ENCODE measurements around the gene NPAS3. TPM values are rescaled to one million over a fixed set of nuclear protein-coding genes. Genes with fewer than 3 reads are reported as not detected.
"Not testable (repeated sequence)": the region's sequence is repeated elsewhere in the genome, so short reads cannot be mapped to it uniquely, and the experiment has no call there.

Gene NPAS3
- total RNA-seq, 4 donors from 2014 or later, result 4.0 to 12.2 (median 5.6) TPM

DNA sequence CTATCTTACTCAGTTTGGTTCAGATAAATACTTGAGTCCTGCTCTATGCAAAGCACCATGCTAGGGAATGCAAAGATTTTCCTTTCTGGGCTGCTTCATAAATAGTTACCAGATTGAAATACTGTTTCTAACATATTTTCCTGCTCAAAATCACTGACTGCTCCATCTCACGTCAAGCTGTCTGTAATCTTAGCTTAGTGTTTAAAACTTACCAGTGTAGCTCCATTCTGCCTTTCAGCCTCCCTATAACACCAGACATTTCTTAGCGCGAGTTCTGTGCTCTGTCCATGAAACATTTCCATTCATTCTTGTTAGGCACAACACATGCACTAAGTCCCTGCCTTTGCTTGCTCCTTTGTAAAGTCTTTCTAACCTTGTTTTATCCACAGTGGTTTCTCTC is 129.4 kb downstream of the NPAS3 start:
- H3K27me3 ChIP-seq, result no peaks in the 10 kb centered on the region
- H3K36me3 ChIP-seq, result no peaks in the 10 kb centered on the region
- intact Hi-C loops (cut with DNase I), result no loop called here
- no peak overlapping the region for H3K4me3 ChIP-seq (replicated peaks in 1 of 3)
- H3K9me3 ChIP-seq, result no peaks in the 10 kb centered on the region
- TF ChIP-seq POLR2A (IDR thresholded peaks at IDR 0.05), result no peak
- no peaks in the 10 kb centered on the region for H3K4me1 ChIP-seq
- 92 to 96% methylated on average over 3 of the region's 3 CpGs for WGBS, 2 donors
- no peak overlapping the region for H3K27ac ChIP-seq
- DNase-seq, result no peak

DNA sequence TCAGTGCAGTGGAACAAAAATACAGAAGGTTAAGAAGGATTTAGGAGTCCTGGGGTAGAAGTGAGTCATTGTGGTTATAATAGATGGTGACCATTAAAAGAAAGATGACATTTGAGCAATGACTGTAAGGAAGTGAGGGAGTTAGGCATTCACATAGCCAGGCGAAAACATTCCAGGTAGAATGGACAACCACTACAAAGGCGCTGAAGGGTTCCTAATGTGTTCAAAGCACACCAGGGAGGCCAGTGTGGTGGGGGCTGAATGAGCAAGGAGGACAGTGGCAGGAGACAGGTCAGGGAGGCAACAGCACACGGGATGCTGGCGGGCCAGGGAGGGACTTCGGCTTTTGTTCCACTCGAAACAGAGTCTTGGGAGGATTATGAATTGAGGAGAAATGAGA is 129.9 kb downstream of the NPAS3 start:
- no peak for DNase-seq
- no peaks in the 10 kb centered on the region for H3K4me1 ChIP-seq
- 93 to 94% methylated on average over 6 of the region's 6 CpGs for WGBS, 2 donors
- no peak overlapping the region for H3K27ac ChIP-seq
- no peak for TF ChIP-seq POLR2A (IDR thresholded peaks at IDR 0.05)
- no peak for TF ChIP-seq CTCF (IDR thresholded peaks at IDR 0.05)
- no peak overlapping the region for H3K4me3 ChIP-seq (replicated peaks in 1 of 3)
- no peaks in the 10 kb centered on the region for H3K27me3 ChIP-seq
- no peaks in the 10 kb centered on the region for H3K9me3 ChIP-seq
- intact Hi-C loops (cut with DNase I), result no loop called here
- H3K36me3 ChIP-seq, result no peaks in the 10 kb centered on the region

DNA sequence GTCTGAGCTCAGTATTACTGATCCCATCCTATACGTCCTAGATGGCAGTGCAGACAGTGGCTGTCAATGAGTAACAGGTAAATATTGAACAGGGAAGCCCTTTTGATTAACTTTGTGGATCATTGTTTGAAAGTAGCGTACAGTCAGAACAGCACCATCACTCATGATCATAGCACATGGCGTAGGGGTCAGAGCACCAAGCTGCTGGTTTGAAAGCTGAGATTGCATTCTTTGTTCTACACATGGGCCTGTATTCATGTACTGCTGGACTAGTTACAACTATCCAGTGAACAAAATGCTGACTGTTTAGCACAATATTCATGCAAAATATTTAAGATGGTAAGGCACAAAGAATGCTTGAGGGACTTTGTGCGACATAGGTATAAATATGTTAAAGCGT is 131.8 kb downstream of the NPAS3 start:
- Histone ChIP-seq H3K4me3 (replicated peaks in 1 of 3) (no peak overlapping the region), H3K27me3 (no peaks in the 10 kb centered on the region), H3K36me3 (no peaks in the 10 kb centered on the region), H3K4me1 (no peaks in the 10 kb centered on the region), H3K27ac (no peak overlapping the region), H3K9me3 (no peaks in the 10 kb centered on the region)
- 96 to 99% methylated on average over 5 of the region's 5 CpGs for WGBS, 2 donors
- no peak for TF ChIP-seq CTCF (IDR thresholded peaks at IDR 0.05)
- TF ChIP-seq POLR2A (IDR thresholded peaks at IDR 0.05), result no peak
- intact Hi-C loops (cut with DNase I), result no loop called here
- no peak for DNase-seq

- Histone ChIP-seq H3K27ac (no peak overlapping the region), H3K36me3 (no peaks in the 10 kb centered on the region), H3K4me3 (replicated peaks in 1 of 3) (no peak overlapping the region), H3K4me1 (no peaks in the 10 kb centered on the region), H3K9me3 (no peaks in the 10 kb centered on the region), H3K27me3 (no peaks in the 10 kb centered on the region)
- no peak for DNase-seq
- intact Hi-C loops (cut with DNase I), result no loop called here
- WGBS, 2 donors, result 89 to 91% methylated on average over 1 of the region's 1 CpG
- TF ChIP-seq POLR2A (IDR thresholded peaks at IDR 0.05), result no peak
- no peak for TF ChIP-seq CTCF (IDR thresholded peaks at IDR 0.05)
Measured at GRCh38 chr14:33073023-33073422, 134.3 kb downstream of the NPAS3 start.

- intact Hi-C loops (cut with DNase I), result no loop called here
- H3K4me1 ChIP-seq, result peaks cover 5 to 8% of the 10 kb centered on the region in 2 donors
- no peaks in the 10 kb centered on the region for H3K36me3 ChIP-seq
- TF ChIP-seq POLR2A (IDR thresholded peaks at IDR 0.05) (no peak), CTCF (IDR thresholded peaks at IDR 0.05) (no peak)
- peak in 1 of 2 donors; percentile 5 for DNase-seq
- H3K4me3 ChIP-seq (replicated peaks in 1 of 3), result no peak overlapping the region
- WGBS, 2 donors, result 12 to 13% methylated on average over 1 of the region's 1 CpG
- H3K27me3 ChIP-seq, result no peaks in the 10 kb centered on the region
- H3K27ac ChIP-seq, result no peak overlapping the region
- H3K9me3 ChIP-seq, result no peaks in the 10 kb centered on the region
Measured at GRCh38 chr14:33081259-33081658, 142.6 kb downstream of the NPAS3 start.

DNA sequence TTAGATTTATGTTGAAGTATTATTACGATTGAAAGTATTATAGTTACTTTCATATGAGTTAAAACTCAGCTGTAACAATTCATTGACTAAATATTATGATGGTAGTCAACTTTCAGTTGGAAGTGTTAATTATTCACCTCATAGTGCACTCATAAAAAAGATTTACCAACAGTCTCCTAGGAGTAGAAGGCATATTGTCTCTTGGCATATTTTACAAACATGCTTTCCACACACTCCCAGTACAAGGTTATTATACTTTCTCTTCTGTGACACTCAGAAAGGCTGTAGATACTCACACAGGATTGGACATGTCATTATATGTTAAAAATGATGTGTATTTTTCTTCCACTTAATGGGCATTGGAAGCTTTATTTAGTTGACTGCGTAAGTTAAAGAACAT is 147.1 kb downstream of the NPAS3 start:
- H3K36me3 ChIP-seq, result no peaks in the 10 kb centered on the region
- intact Hi-C loops (cut with DNase I), result no loop called here
- H3K27ac ChIP-seq, result no peak overlapping the region
- H3K27me3 ChIP-seq, result no peaks in the 10 kb centered on the region
- no peaks in the 10 kb centered on the region for H3K9me3 ChIP-seq
- peaks cover 3 to 5% of the 10 kb centered on the region in 2 donors for H3K4me1 ChIP-seq
- no peak for DNase-seq
- no peak overlapping the region for H3K4me3 ChIP-seq (replicated peaks in 1 of 3)
- no peak for TF ChIP-seq POLR2A (IDR thresholded peaks at IDR 0.05)
- WGBS, 2 donors, result 97 to 98% methylated on average over 2 of the region's 2 CpGs

DNA sequence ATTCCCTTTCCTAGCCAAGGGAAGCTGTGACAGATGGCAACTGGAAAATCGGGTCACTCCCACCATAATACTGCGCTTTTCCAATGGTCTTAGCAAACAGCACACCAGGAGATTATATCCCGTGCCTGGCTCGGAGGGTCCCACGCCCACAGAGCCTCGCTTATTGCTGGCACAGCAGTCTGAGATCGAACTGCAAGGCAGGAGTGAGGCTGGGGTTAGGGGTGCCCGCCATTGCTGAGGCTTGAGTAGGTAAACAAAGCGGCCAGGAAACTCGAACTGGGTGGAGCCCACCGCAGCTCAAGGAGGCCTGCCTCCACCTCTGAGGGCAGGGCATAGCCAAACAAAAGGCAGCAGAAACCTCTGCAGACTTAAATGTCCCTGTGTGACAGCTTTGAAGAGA is 149.6 kb downstream of the NPAS3 start:
- intact Hi-C loops (cut with DNase I); H3K27me3 ChIP-seq; H3K9me3 ChIP-seq; H3K4me3 ChIP-seq (replicated peaks in 1 of 3); H3K27ac ChIP-seq; H3K36me3 ChIP-seq; DNase-seq; H3K4me1 ChIP-seq: not testable (repeated sequence)
- 90 to 97% methylated on average over 11 of the region's 11 CpGs for WGBS, 2 donors
